ENCODE measurements around the gene PBXIP1.

PBXIP1 gene

GRCh38 chr1:154972517-154973343, 16.8 kb upstream of the PBXIP1 start:
- no peak for DNase-seq

- no peak for DNase-seq
These were observed 16.3 kb upstream of the PBXIP1 start for GRCh38 chr1:154972213-154972516.

- no peak for DNase-seq
These were observed 15.6 kb upstream of the PBXIP1 start for GRCh38 chr1:154971341-154971998.

GRCh38 chr1:154970631-154971340, 14.9 kb upstream of the PBXIP1 start, which contains the start of gene SHC1:
Gene SHC1, minus strand, starts transcription at chr1:154970747. Its CDS starts 221 bp downstream, at chr1:154970526.
- no peak for DNase-seq

GRCh38 chr1:154969860-154970452, 14.1 kb upstream of the PBXIP1 start:
- DNase-seq: no peak

- no peak for DNase-seq
These were observed 13.3 kb upstream of the PBXIP1 start for GRCh38 chr1:154969246-154969645.

GRCh38 chr1:154968731-154969130, 12.8 kb upstream of the PBXIP1 start:
- no peak for DNase-seq

- DNase-seq: no peak
These were observed 11.5 kb upstream of the PBXIP1 start for GRCh38 chr1:154967331-154967950.

GRCh38 chr1:154966111-154966510, 10.2 kb upstream of the PBXIP1 start:
- no peak for DNase-seq

- DNase-seq: no peak
These were observed 8.5 kb upstream of the PBXIP1 start for GRCh38 chr1:154964359-154964758.

GRCh38 chr1:154963643-154964042, 7.7 kb upstream of the PBXIP1 start:
- no peak for DNase-seq

GRCh38 chr1:154962795-154963330, 7.0 kb upstream of the PBXIP1 start:
- no peak for DNase-seq

- no peak for DNase-seq
These were observed 6.4 kb upstream of the PBXIP1 start for GRCh38 chr1:154962156-154962749.

- DNase-seq: peak; percentile 86
These were observed 5.6 kb upstream of the PBXIP1 start, which contains the start of gene PYGO2 for GRCh38 chr1:154961207-154962155. Gene PYGO2, minus strand, starts transcription at chr1:154961782. Its CDS starts 206 bp downstream, at chr1:154961576.

GRCh38 chr1:154960446-154961136, 4.7 kb upstream of the PBXIP1 start:
- DNase-seq: no peak

- DNase-seq: no peak
These were observed 3.5 kb upstream of the PBXIP1 start for GRCh38 chr1:154959426-154959780.

GRCh38 chr1:154958681-154959425, 3.0 kb upstream of the PBXIP1 start:
- DNase-seq: peak; percentile 18

- no peak for DNase-seq
These were observed 2.1 kb upstream of the PBXIP1 start for GRCh38 chr1:154958036-154958435.

GRCh38 chr1:154957091-154957657, 1.3 kb upstream of the PBXIP1 start:
- peak; percentile 17 for DNase-seq
